ENCODE measurements around the gene TMEM131.
A peak's percentile ranks its signal among the peaks of the same experiment; 100 is the strongest.
"Not testable (repeated sequence)": the region's sequence is repeated elsewhere in the genome, so short reads cannot be mapped to it uniquely, and the experiment has no call there.

Gene TMEM131

GRCh38 chr2:97995734-97996624, at the start of gene TMEM131:
Gene TMEM131, minus strand, starts transcription at chr2:97995948. Its CDS starts 286 bp downstream, at chr2:97995662.
- DNase-seq: peak; percentile 87 to 99 (median 94)
- intact Hi-C loops (cut with DNase I): loop anchor here (10.0 kb wide), 2 partner anchors 269 to 389 kb away; no protein-coding TSS in a partner anchor

GRCh38 chr2:98044730-98045129, 49.0 kb upstream of the TMEM131 start:
- DNase-seq; intact Hi-C loops (cut with DNase I): not testable (repeated sequence)

GRCh38 chr2:98043101-98043500, 47.4 kb upstream of the TMEM131 start:
- no peak for DNase-seq
- intact Hi-C loops (cut with DNase I): no loop called here

- intact Hi-C loops (cut with DNase I): no loop called here
- DNase-seq: no peak
Observed at GRCh38 chr2:98040331-98040939, 44.7 kb upstream of the TMEM131 start.

GRCh38 chr2:98039085-98039756, 43.5 kb upstream of the TMEM131 start:
- DNase-seq: peak in 1 of 10 donors; percentile 66
- intact Hi-C loops (cut with DNase I): no loop called here

GRCh38 chr2:98037666-98038336, 42.1 kb upstream of the TMEM131 start:
- no peak for DNase-seq
- intact Hi-C loops (cut with DNase I): no loop called here

GRCh38 chr2:98037206-98037605, 41.5 kb upstream of the TMEM131 start:
- intact Hi-C loops (cut with DNase I): no loop called here

GRCh38 chr2:98036349-98037000, 40.7 kb upstream of the TMEM131 start:
- intact Hi-C loops (cut with DNase I): no loop called here
- peak in 4 of 10 donors; percentile 9 to 85 (median 51) for DNase-seq

More at GRCh38 chr2:98037206-98037605, 41.5 kb upstream of the TMEM131 start:
- no peak for DNase-seq

- intact Hi-C loops (cut with DNase I): no loop called here
- no peak for DNase-seq
Observed at GRCh38 chr2:98034745-98035144, 39.0 kb upstream of the TMEM131 start.

GRCh38 chr2:98032086-98032485, 36.3 kb upstream of the TMEM131 start:
- intact Hi-C loops (cut with DNase I): no loop called here
- no peak for DNase-seq

GRCh38 chr2:98029718-98030222, 34.0 kb upstream of the TMEM131 start:
- intact Hi-C loops (cut with DNase I): no loop called here
- no peak for DNase-seq

- intact Hi-C loops (cut with DNase I): no loop called here
- no peak for DNase-seq
Observed at GRCh38 chr2:98028931-98029717, 33.4 kb upstream of the TMEM131 start.

- intact Hi-C loops (cut with DNase I): no loop called here
- no peak for DNase-seq
Observed at GRCh38 chr2:98028101-98028561, 32.4 kb upstream of the TMEM131 start.

- intact Hi-C loops (cut with DNase I): no loop called here
- no peak for DNase-seq
Observed at GRCh38 chr2:98027538-98027937, 31.8 kb upstream of the TMEM131 start.

GRCh38 chr2:98026927-98027522, 31.3 kb upstream of the TMEM131 start:
- no peak for DNase-seq
- intact Hi-C loops (cut with DNase I): no loop called here

- no peak for DNase-seq
- intact Hi-C loops (cut with DNase I): no loop called here
Observed at GRCh38 chr2:98026292-98026691, 30.5 kb upstream of the TMEM131 start.

GRCh38 chr2:98025481-98026037, 29.8 kb upstream of the TMEM131 start:
- intact Hi-C loops (cut with DNase I): no loop called here

GRCh38 chr2:98022067-98022466, 26.3 kb upstream of the TMEM131 start:
- intact Hi-C loops (cut with DNase I): not testable (repeated sequence)
- peak in 1 of 10 donors; percentile 8 for DNase-seq

More at GRCh38 chr2:98025481-98026037, 29.8 kb upstream of the TMEM131 start:
- no peak for DNase-seq
